GM12891 (cell line): ENCODE measurements around the gene VPS13D.

ENCODE experiments used
- PAX5 ChIP-seq: IDR thresholded peaks from 2 replicates; pipeline ENCODE4 v1.6.1; 2011; ENCODE audit warnings: low read length, moderate library complexity, mild to moderate bottlenecking; ENCODE audit not compliant: insufficient read depth, severe bottlenecking
- POLR2A ChIP-seq: IDR thresholded peaks from 2 replicates; pipeline ENCODE4 v1.6.1; 2011; ENCODE audit warnings: low read depth, low read length, control low read depth
- POLR2AphosphoS5 ChIP-seq: IDR thresholded peaks from 2 replicates; pipeline ENCODE4 v1.6.1; 2011; ENCODE audit warnings: low read depth, low read length, control low read depth
- SPI1 ChIP-seq: IDR thresholded peaks from 2 replicates; pipeline ENCODE4 v1.6.1; 2011; ENCODE audit warnings: low read depth, low read length, control low read depth
- TAF1 ChIP-seq: IDR thresholded peaks from 2 replicates; pipeline ENCODE4 v1.6.1; 2011; ENCODE audit warnings: low read depth, low read length, control low read depth

DNA sequence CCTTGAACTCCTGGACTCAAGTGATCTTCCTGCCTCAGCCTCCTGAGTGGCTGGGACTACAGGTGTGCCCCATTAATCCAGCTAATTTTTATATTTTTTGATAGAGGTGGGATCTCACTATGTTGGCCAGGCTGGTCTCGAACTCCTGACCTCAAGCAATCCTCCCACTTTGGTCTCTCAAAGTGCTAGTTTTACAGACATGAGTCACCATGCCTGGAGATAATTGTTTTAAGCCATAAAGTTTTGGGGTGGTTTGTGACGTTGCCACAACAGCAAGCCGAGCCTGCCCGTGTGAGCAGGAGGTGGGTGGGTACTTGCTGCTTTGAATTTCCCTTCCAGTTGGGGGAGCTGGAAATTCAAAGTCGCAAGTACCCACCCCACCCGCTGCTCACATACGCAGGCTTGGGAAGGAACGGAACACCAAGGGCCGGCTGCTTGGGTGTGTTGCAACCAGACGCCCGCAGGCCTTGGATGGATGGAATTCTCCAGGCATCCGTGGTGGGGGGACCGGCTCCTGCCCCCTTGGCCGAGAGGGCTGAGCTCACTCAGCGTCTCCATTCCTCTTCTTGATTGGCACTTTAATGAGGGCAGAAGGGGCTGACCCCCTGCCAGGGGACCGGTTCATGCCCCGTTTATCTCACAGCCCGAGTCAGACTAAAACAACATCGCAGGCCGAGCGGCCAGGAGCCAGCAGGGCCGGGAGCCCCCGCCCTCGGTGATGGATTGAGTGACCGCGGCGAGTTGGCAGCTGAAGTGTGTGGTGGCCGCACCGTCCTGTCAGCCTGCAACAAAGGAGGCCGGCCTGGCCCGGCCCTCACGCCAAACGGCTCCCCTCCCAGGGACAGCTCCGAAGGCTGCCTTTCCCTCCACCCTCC lies 310.1 kb downstream of the VPS13D start:
- TF ChIP-seq POLR2AphosphoS5 (no peak), POLR2A (no peak), SPI1 (no peak), PAX5 (no peak), TAF1 (no peak)
